ENCODE data around the gene TMEM163.

Gene TMEM163

DNA sequence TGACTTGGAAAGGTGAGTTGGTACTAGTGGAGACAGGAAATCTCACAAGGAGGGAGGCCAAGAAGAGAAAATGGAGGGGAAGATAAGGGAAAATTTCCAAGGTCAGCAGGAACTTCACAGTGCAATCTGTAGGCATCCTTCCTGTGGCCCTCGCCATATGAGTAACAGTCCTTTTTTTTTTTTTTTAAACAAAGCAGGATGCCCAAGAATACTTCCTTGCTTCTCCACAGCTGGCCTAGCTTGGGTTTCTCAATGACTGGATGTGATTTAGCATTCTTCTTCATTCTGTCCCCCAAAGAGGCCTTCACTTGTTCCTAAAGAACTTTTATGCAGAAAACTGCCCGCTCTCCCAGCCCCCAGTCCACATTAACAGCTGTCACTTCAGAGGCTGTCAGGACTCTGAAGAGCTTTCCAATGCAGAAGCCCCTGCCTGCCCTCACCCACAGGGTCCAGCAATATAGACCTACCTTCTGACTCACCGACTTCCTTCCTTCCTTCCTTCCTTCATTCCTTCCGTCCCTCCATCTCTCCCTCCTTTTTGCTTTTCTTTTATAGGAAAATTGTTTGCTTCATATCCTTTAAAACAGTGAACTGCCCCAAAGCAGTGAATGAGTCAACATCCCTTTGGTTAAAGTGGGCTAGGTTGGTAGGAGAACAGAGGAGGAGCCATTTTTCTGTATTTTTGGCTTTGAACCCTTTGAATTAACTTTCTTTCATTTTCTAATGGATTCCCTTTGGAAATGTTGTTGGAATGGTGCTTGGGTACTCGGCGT lies 292.9 kb downstream of the TMEM163 start:
- DNase-seq, result no peak

GRCh38 chr2:134421556-134422328 lies 297.1 kb downstream of the TMEM163 start:
- no peak for DNase-seq

DNA sequence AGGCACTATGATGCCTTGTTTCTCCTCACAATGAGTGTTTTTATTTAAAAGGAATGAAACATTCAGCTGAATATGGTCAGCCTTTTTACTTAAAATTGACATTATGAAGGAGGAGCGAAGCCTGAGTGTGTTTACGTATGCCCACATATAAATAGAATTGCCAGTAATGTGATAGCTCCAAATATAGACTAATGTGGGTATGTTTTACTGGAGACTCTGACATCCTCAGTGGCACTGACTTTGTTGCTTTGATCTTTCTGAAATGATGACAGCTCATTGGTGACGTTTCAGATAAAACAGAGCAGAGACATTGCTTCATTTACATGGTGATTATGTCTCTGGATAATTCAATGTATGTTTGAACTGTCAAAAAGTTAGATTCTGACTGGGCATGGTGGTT lies 297.9 kb downstream of the TMEM163 start:
- no peak for DNase-seq

GRCh38 chr2:134420259-134420658 lies 298.5 kb downstream of the TMEM163 start:
- no peak for DNase-seq

GRCh38 chr2:134417968-134418582 lies 300.7 kb downstream of the TMEM163 start:
- DNase-seq, result no peak

- DNase-seq, result no peak
Observed at GRCh38 chr2:134416637-134417036, 302.2 kb downstream of the TMEM163 start.

- DNase-seq, result no peak
Observed at GRCh38 chr2:134416018-134416417, 302.8 kb downstream of the TMEM163 start.

- DNase-seq, result no peak
Observed at GRCh38 chr2:134413912-134414311, 304.9 kb downstream of the TMEM163 start.

- DNase-seq, result no peak
Observed at GRCh38 chr2:134413430-134413829, 305.4 kb downstream of the TMEM163 start.

GRCh38 chr2:134412639-134412999 lies 306.2 kb downstream of the TMEM163 start:
- DNase-seq, result no peak

- peak; percentile 75 for DNase-seq
Observed at GRCh38 chr2:134411828-134412638, 306.8 kb downstream of the TMEM163 start.

DNA sequence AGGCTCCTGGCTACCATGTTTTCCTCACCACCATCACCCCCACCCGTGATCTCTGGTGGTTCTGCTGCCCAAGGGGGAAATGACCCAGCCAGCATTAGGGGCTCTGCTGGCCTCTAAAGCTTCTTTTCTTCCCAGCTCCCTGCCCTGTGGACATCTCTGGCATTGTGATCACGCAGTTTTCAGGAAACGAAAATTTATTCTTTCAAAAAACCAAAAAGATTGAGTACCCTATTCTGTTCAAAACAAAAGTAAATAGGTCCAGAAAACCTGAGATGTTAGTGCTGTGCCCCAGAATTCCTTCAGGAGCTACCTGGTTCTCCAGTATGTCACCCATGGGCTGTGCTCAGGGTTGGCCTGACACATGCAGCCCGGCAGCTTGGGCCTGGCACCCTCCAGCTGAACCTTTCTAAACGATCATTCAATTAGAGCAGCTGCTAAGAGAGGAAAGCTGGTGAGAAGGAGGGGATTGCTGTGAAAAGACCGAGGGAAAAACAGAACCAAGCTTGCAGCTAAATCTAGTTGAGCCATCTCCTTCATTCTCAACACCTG lies 307.4 kb downstream of the TMEM163 start:
- no peak for DNase-seq

DNA sequence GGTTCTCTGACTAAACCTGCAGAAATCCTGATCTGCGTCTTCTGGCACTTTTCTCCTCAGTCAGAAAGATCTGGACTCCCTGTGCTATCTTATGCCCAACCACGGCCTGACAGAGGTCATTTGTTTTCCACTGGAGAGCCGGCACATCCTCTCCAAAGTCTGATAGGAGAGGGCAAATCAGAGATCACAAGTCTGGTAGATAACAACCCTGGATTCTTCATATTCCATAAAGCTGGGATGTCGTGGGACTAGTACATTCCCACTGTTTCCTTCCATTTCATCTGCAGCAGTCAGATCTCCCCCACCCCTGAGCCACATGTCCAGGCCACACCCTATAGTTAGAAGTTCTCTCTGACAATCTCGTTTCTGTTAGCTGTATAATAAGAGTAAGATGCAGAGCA lies 308.0 kb downstream of the TMEM163 start:
- no peak for DNase-seq

DNA sequence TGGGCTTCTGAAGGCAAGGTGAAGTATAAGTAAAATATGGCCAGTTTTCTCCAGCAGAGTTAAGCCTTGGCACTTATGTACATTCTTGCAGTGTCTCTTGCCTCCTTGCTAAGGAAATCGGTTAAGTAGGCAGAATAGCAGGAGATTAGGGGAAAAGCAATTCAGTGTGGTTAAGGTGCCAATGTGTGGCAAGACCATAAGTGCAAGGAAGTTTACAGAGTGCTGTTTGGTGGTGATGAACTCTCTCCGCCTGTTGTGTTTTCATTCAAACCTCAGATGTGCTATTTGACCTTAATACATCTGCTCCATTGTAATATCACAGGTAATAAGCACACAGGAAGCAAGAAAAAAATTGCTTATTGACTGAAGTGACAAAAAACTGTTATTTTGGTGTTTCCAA lies 308.8 kb downstream of the TMEM163 start:
- no peak for DNase-seq

- DNase-seq, result no peak
Observed at GRCh38 chr2:134408791-134409190, 310.0 kb downstream of the TMEM163 start.

- no peak for DNase-seq
Observed at GRCh38 chr2:134408386-134408785, 310.4 kb downstream of the TMEM163 start.

DNA sequence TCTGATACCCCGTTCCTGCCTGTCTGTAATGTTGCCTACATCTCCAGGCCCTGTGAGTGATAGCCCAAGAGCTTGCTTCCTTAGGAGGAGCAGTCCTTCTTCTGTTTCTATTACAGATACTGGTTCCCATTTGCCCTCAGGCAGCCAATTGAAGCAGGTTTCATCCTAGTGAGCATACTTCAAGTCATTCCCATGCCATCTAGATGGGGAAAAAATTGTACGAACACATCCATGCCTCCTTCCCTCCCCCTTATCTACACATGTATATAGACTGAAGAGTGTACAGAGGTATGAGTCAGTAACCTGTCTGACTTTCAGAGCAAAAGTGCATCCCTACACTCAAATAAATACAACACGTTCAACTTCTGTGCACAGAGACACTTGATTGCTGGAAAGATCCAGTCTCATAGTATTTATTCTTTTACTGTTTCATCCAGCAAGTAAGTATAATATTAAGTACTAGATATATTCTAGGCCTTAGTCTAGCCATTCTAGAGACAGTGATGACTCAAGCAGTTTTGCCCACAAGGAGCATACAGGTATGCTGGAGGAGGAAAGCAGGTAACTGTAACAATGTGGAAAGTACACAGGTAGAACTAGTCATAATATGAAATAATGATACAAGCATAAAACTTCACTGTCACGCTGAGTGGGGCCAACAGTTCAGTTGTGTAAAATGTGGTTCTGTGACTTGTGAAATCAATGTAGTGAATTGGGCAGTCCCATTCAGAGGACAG lies 311.5 kb downstream of the TMEM163 start:
- no peak for DNase-seq

DNA sequence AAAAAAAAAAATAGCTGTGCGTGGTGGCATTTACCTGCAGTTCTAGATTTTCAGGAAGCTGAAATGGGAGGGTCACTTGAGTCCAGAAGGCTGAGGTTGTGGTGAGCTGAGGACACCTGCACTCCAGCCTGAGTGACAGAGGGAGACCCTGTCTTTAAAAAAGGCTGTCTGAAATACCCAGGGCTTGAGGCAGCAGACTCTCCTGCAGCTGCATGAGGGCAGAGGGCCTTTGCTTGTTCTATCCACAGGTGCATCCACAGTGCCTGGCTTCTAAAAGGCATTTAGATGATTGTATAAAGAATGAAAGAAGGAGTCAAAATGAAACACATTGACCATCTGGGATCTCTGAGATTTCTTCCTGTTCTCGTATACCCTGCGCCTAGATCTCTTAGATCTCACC lies 312.1 kb downstream of the TMEM163 start:
- no peak for DNase-seq

GRCh38 chr2:134406311-134406710 lies 312.5 kb downstream of the TMEM163 start:
- DNase-seq, result no peak
